Activated T-helper 1 cell treated with anti-CD3 and anti-CD28 coated beads, Interleukin-12 subunit alpha, Interleukin-12 subunit beta, Interleukin-2, Interleukin-4 antibody, amounts not matched to agents 30 ng/mL and 10 ng/mL and 1 ng/mL, durations not matched to agents 14 hours and 24 hours and 36 hours (primary cell): ENCODE results near the gene UBE2F. TPM values are rescaled to one million over a fixed set of nuclear protein-coding genes. Genes with fewer than 3 reads are reported as not detected.
"Not testable (repeated sequence)": the region's sequence is repeated elsewhere in the genome, so short reads cannot be mapped to it uniquely, and the experiment has no call there.

ENCODE experiments used
- DNase-seq: peaks from one replicate; pipeline ENCODE4 v3.0.0; 2021; ENCODE audit warnings: low spot score
- H3K27ac Mint-ChIP-seq: one replicate; pipeline ENCODE4 v1.8.0; 2021; ENCODE audit warnings: mild to moderate bottlenecking, mixed read lengths
- H3K27me3 Mint-ChIP-seq: one replicate; pipeline ENCODE4 v1.8.0; 2022; ENCODE audit warnings: mild to moderate bottlenecking, moderate library complexity, mixed read lengths; ENCODE audit not compliant: insufficient read depth
- H3K36me3 Mint-ChIP-seq: one replicate; pipeline ENCODE4 v1.8.0; 2021; ENCODE audit warnings: low read depth, mixed read lengths
- H3K4me1 Mint-ChIP-seq: one replicate; pipeline ENCODE4 v1.8.0; 2021; ENCODE audit warnings: low read depth, mixed read lengths
- H3K4me3 Mint-ChIP-seq: one replicate; pipeline ENCODE4 v1.8.0; 2021; ENCODE audit warnings: mild to moderate bottlenecking, moderate library complexity, mixed read lengths
- H3K9me3 Mint-ChIP-seq: one replicate; pipeline ENCODE4 v1.8.0; 2021; ENCODE audit warnings: mixed read lengths
- intact Hi-C: fragments of 100-400 bp; cut with micrococcal nuclease; formaldehyde crosslinking; loops from one replicate; pipeline ENCODE4 v1.15.1; 2024
- total RNA-seq: library from RNA; stranded (reverse); gene quantifications from 2 replicates; pipeline ENCODE4 v1.2.3, GENCODE V29; 2022

The UBE2F gene
- total RNA-seq, 1 donor from 2014 or later = 121 TPM

DNA sequence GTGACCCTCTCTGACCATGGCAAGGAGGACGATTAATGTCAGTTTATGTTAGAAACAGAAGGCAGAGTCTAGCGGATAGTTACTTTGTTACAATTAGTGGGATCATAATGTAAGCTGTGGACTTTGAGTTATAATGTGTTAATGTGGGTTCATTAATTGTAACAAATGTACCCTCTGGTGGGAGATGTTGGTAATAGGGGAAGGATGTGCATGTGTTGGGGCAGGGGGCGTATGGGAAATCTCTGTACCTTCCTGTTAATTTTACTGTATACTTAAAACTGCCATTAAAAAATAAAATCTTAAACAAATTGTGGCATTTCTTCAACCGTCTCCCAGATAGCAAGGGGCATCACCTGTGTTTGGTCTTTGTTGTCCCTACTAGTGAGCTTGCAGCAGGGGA lies 4.8 kb downstream of the UBE2F start:
- Mint-ChIP-seq H3K36me3 (peaks cover 41% of the 10 kb centered on the region), H3K27me3 (no peaks in the 10 kb centered on the region), H3K4me3 (no peak overlapping the region), H3K4me1 (peaks cover 55% of the 10 kb centered on the region), H3K27ac (no peak overlapping the region), H3K9me3 (no peaks in the 10 kb centered on the region)
- intact Hi-C loops = no loop called here
- DNase-seq = no peak

DNA sequence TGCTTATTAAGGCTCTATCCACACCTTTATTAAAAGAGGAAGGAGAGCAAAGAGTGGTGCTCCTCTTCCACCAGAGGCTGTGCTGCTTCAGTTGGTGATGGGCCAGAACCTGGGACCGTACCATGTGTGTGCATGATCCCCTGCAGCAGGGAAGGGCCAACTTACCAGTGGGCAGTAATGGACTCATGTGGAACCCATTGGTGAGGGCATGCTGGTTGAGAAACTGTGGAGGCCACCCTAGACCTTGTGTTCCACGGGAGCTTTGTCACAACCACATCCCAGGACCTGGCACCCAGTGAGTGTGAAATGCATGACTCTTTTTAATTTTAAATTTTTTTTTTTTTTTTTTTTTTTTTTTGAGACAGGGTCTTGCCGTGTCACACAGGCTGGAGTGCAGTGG lies 5.4 kb downstream of the UBE2F start:
- no peak for DNase-seq
- H3K4me3 Mint-ChIP-seq = no peak overlapping the region
- intact Hi-C loops = no loop called here
- peaks cover 45% of the 10 kb centered on the region for H3K36me3 Mint-ChIP-seq
- H3K9me3 Mint-ChIP-seq = no peaks in the 10 kb centered on the region
- no peak overlapping the region for H3K27ac Mint-ChIP-seq
- peaks cover 59% of the 10 kb centered on the region for H3K4me1 Mint-ChIP-seq
- no peaks in the 10 kb centered on the region for H3K27me3 Mint-ChIP-seq

DNA sequence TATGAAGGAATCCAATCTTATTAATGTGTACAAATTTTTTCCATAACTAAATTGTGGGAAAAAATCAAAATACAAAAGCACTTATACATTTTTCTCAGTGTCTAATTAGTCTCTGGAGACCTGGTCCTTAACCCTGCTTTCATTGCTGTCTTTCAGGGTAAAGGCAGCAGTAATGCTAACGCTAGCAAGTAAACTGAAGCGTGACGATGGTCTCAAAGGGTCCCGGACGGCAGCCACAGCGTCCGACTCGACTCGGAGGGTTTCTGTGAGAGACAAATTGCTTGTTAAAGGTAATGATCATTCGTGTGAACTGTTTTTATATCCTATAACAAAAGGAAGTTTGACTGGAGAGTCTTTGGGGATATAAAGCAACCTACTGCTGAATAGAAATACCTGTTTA lies 6.1 kb downstream of the UBE2F start:
- peaks cover 61% of the 10 kb centered on the region for H3K4me1 Mint-ChIP-seq

GRCh38 chr2:237977380-237977779 lies 10.6 kb downstream of the UBE2F start:
- DNase-seq = no peak
- H3K27me3 Mint-ChIP-seq = no peaks in the 10 kb centered on the region
- H3K4me3 Mint-ChIP-seq = no peak overlapping the region
- intact Hi-C loops = no loop called here
- H3K27ac Mint-ChIP-seq = peak overlapping the region; percentile 69
- H3K36me3 Mint-ChIP-seq = peaks cover 36% of the 10 kb centered on the region
- H3K4me1 Mint-ChIP-seq = peaks cover 56% of the 10 kb centered on the region
- no peaks in the 10 kb centered on the region for H3K9me3 Mint-ChIP-seq

More for the DNA sequence above, 6.1 kb downstream of the UBE2F start:
- H3K27me3 Mint-ChIP-seq = no peaks in the 10 kb centered on the region
- peaks cover 46% of the 10 kb centered on the region for H3K36me3 Mint-ChIP-seq
- H3K27ac Mint-ChIP-seq = no peak overlapping the region
- no peak overlapping the region for H3K4me3 Mint-ChIP-seq
- no peaks in the 10 kb centered on the region for H3K9me3 Mint-ChIP-seq
- intact Hi-C loops = no loop called here
- no peak for DNase-seq

DNA sequence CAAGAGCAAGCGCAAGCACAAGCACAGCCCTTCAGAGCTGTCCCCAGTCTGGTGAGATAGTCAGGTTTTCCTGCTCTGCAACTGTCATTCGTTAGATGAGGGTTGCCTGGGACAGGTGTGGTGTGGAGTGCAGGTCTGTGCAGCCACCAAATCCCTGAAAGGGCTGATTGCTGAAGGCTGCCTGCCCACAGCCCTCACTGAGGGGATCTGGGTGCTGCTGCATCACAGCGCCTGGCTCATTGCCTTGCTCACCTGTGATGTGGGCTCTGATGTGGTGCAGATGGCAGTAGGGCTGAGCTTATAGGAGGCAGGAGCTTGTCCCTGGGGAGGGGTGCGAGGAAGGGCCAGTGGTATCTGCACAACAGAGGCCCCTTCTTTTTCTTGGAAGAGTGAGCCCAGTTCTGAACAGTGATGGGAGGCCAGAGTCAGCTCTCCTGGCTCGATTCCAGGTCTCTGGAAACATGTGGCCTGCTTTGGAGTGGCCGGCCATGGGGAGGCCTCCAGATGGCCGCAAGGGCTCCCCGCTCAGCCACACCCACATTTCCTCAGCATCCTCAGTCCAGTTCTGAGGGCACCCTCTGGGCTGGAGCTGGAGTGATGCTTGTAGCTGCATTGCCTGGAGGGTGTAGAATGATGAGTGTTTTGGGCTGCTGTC lies 11.4 kb downstream of the UBE2F start:
- Mint-ChIP-seq H3K4me3 (no peak overlapping the region), H3K27ac (no peak overlapping the region), H3K9me3 (no peaks in the 10 kb centered on the region), H3K27me3 (no peaks in the 10 kb centered on the region), H3K4me1 (peaks cover 59% of the 10 kb centered on the region), H3K36me3 (peaks cover 35% of the 10 kb centered on the region)
- intact Hi-C loops = no loop called here
- DNase-seq = no peak

GRCh38 chr2:237979331-237979730 lies 12.5 kb downstream of the UBE2F start:
- Mint-ChIP-seq H3K4me1 (peaks cover 71% of the 10 kb centered on the region), H3K9me3 (no peaks in the 10 kb centered on the region), H3K4me3 (no peak overlapping the region), H3K27me3 (no peaks in the 10 kb centered on the region), H3K27ac (peak overlapping the region; percentile 81), H3K36me3 (peaks cover 42% of the 10 kb centered on the region)
- intact Hi-C loops = no loop called here
- DNase-seq = no peak

DNA sequence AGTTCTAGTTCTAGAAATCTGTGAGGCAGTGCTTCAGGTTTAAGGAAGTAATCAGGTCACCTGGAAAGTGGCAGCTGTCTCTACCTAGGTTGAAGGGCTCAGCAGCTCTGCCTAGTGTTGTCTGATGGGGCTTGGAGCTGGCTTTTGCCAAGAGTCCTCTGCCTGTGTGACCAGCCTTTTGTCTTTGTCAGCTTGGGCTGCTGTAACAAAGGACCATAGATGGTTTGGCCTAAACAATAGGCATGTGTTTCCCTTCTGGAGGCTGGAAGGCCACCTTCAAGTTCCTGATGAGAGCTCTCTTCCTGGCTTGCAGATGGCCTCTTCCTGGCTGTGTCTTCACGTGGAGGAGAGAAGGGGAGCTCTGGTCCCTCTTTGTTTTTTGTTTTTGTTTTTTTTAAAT lies 13.3 kb downstream of the UBE2F start:
- peaks cover 44% of the 10 kb centered on the region for H3K36me3 Mint-ChIP-seq
- H3K27ac Mint-ChIP-seq = peak overlapping the region; percentile 81
- H3K27me3 Mint-ChIP-seq = no peaks in the 10 kb centered on the region
- no peak for DNase-seq
- no peak overlapping the region for H3K4me3 Mint-ChIP-seq
- intact Hi-C loops = loop anchor here (1.0 to 2.0 kb wide), 2 partner anchors 12 to 17 kb away; no protein-coding TSS in a partner anchor
- peaks cover 75% of the 10 kb centered on the region for H3K4me1 Mint-ChIP-seq
- H3K9me3 Mint-ChIP-seq = no peaks in the 10 kb centered on the region

DNA sequence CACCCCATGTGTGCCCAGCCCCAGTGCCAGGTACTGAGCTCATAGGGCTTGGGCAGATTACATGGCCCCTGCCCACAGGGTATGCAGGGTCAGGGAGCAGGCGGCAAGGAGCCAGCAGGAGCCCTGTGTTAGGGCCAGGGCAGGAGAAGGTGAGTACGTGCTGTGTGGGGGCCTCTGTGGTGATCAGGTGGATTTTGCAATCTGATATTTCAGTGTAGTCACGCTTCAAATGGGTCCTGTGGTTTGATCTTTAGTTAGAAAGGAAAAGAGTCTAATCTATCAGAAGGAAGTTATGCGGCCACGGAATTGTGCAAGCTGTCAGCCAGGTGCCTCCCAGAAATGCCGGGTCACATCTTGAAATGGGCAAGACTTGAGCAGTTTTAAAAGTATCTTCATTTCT lies 13.9 kb downstream of the UBE2F start:
- no peaks in the 10 kb centered on the region for H3K27me3 Mint-ChIP-seq
- peaks cover 43% of the 10 kb centered on the region for H3K36me3 Mint-ChIP-seq
- DNase-seq = no peak
- H3K27ac Mint-ChIP-seq = peak overlapping the region; percentile 63
- H3K9me3 Mint-ChIP-seq = no peaks in the 10 kb centered on the region
- intact Hi-C loops = loop anchor here (1.0 to 2.0 kb wide), 2 partner anchors 12 to 16 kb away; no protein-coding TSS in a partner anchor
- H3K4me3 Mint-ChIP-seq = peak overlapping the region; percentile 34
- H3K4me1 Mint-ChIP-seq = peaks cover 77% of the 10 kb centered on the region

- intact Hi-C loops = loop anchor here (2.0 kb wide), 1 partner anchor 15 kb away; no protein-coding TSS in a partner anchor
- peaks cover 39% of the 10 kb centered on the region for H3K36me3 Mint-ChIP-seq
- DNase-seq, H3K4me3 Mint-ChIP-seq, H3K27me3 Mint-ChIP-seq, H3K27ac Mint-ChIP-seq, H3K9me3 Mint-ChIP-seq: not testable (repeated sequence)
- H3K4me1 Mint-ChIP-seq = peaks cover 72% of the 10 kb centered on the region
Observed at GRCh38 chr2:237981621-237982020, 14.8 kb downstream of the UBE2F start.

GRCh38 chr2:237982039-237982725 lies 15.4 kb downstream of the UBE2F start:
- DNase-seq = no peak
- peaks cover 70% of the 10 kb centered on the region for H3K4me1 Mint-ChIP-seq
- H3K27me3 Mint-ChIP-seq = no peaks in the 10 kb centered on the region
- peaks cover 38% of the 10 kb centered on the region for H3K36me3 Mint-ChIP-seq
- H3K27ac Mint-ChIP-seq = peak overlapping the region; percentile 19
- no peak overlapping the region for H3K4me3 Mint-ChIP-seq
- intact Hi-C loops = no loop called here
- H3K9me3 Mint-ChIP-seq = peaks cover 2% of the 10 kb centered on the region

DNA sequence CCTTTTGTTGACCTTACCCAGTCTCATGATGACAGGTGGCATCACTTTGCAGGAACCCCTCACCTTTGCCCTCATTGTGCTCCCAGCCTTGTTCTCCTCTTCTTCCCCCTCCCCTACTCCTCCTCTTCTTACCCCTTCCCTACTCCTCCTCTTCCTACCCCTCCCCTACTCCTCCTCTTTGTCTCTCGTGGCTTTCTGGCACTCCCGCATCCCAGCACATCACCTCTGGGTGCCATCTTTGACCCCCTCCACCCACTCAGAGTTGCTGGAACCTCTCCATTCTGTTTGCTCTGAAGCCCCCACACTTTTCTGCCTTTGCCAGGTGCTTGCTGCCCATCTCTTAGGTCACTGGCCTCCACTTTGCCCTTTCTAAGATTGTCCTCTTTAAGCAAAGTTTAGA lies 17.1 kb downstream of the UBE2F start:
- no peaks in the 10 kb centered on the region for H3K27me3 Mint-ChIP-seq
- peaks cover 59% of the 10 kb centered on the region for H3K4me1 Mint-ChIP-seq
- peaks cover 4% of the 10 kb centered on the region for H3K9me3 Mint-ChIP-seq
- peak overlapping the region; percentile 24 for H3K27ac Mint-ChIP-seq
- no peak overlapping the region for H3K4me3 Mint-ChIP-seq
- H3K36me3 Mint-ChIP-seq = peaks cover 35% of the 10 kb centered on the region
- intact Hi-C loops = no loop called here
- no peak for DNase-seq

DNA sequence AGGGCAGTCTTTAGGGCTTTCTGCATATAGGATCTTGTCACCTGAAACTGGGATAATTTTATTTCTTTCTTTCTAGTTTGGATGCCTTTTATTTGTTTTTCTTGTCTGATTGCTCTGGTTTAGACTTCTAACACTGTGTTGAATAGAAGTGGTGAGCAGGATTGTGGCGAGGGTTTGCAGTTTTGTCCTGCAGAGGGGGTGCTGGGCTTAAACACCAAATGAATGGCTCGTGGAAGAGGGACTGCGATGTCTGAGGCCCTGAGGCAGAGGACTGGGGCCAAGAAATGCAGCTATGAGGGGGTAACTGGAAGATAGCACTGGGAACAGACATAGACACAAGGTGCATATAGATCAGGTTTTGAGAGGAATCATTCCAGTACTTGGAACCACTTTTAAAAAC lies 20.5 kb downstream of the UBE2F start:
- no peak for DNase-seq
- Mint-ChIP-seq H3K4me1 (peaks cover 34% of the 10 kb centered on the region), H3K27ac (peak overlapping the region; percentile 25), H3K27me3 (no peaks in the 10 kb centered on the region), H3K9me3 (peaks cover 4% of the 10 kb centered on the region), H3K4me3 (no peak overlapping the region), H3K36me3 (peaks cover 43% of the 10 kb centered on the region)
- intact Hi-C loops = no loop called here

DNA sequence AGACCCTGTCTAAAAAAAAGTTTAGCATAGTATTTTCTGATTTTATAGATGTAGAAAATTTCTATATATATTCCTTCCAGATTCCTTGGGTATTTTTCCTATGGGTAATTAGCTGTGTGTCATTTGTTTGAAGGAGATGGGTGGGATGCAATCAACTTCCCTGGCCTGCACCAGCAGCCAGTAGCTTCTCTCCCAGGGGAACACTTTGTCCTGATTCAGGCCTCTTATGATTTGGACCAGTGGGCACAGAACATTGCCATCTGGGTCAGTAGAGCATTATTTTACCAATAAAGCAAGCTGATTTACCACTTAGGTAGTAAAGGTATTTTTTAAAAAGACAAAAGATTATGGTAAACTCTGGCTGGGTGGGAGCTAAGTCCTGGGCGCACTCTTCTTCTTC lies 26.9 kb downstream of the UBE2F start:
- Mint-ChIP-seq H3K36me3 (peaks cover 54% of the 10 kb centered on the region), H3K27ac (peak overlapping the region; percentile 70), H3K4me3 (no peak overlapping the region), H3K9me3 (no peaks in the 10 kb centered on the region), H3K4me1 (peaks cover 30% of the 10 kb centered on the region), H3K27me3 (no peaks in the 10 kb centered on the region)
- intact Hi-C loops = no loop called here
- DNase-seq = no peak
